Measurements from ENCODE around the gene MTRF1.
"Not testable (repeated sequence)": the region's sequence is repeated elsewhere in the genome, so short reads cannot be mapped to it uniquely, and the experiment has no call there.

Gene MTRF1

DNA sequence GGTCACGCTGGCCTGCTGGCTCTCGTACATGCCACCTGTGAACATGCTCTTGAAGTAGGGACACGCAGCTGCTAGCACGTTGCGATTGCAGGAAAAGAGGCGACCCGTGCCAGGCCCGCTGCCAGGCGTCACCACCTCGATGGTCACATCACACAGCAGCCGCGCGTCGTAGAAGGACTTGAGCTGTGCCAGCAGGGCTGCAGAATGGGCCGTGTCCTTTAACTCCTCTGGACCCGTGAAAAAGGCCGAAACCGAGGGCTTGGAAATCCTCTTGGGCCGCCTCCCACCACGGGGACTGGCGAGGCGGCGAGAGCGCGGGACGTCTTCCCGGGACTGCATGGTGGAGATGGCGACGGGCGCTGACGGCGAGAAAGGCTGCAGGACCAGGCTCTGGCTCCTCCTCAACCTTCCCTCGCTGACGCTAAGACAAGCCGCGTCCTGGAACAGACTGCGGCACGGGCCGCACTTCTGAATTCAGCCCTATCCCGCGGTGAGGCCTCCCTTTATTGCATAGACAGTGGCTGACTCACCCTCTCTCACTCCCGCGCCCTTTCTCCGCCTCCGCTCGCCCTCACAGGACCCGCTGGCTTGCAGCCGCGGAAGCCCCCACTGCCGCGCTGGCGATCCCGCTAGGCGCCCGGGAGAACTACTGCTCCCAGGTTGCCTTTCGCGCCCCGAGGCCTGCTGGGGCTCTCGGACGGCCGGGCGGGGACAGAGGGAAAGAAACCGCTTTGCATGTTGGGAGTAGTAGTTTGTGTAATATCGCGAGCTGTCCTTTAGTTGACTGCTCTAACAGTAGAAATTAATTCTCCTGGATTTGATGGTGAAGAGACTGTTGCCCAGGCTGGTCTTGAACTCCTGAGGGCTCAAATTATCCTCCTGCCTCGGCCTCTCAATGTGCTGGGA is 69.2 kb downstream of the MTRF1 start, which contains the start of gene KBTBD7:
Gene KBTBD7, minus strand, starts transcription at position 651 of the 906 bp plus-strand sequence. Its CDS starts 312 bp downstream, at position 339.
- Mint-ChIP-seq H3K36me3 (peaks cover 15 to 38% of the 10 kb centered on the region in 2 donors), H3K4me3 (peak within 1 kb of the TSS; percentile 93 to 96), H3K27ac (peak within 1 kb of the TSS; percentile 95), H3K4me1 (peaks cover 31 to 44% of the 10 kb centered on the region in 2 donors), H3K27me3 (no peaks in the 10 kb centered on the region), H3K9me3 (peaks cover 0 to 9% of the 10 kb centered on the region in 2 donors)
- peak; percentile 94 for DNase-seq
- peak; percentile 96 for ATAC-seq (replicated peaks)

DNA sequence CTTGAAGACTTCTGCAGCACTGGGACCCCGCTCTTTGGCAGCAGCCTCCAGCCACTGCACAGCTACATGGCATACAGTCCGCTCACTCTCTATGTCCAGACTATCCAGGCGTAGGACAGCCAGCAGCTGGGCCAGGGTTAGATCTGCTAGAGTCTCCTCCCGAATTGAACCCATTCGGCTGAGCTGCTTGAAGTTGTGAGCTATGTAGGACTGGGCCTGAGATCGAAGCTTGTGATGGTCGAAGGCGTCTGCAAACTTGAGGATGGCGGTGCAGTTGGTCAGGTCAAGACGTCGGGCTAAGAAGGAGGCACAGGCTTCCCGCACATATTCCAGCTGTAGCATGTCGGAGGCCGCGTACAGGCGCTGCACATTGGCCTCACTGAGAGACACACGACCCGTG is 69.9 kb downstream of the MTRF1 start:
- Mint-ChIP-seq H3K9me3 (peaks cover 0 to 6% of the 10 kb centered on the region in 2 donors), H3K4me1 (peaks cover 26 to 37% of the 10 kb centered on the region in 2 donors), H3K4me3 (peak overlapping the region; percentile 93 to 96), H3K36me3 (peaks cover 15 to 35% of the 10 kb centered on the region in 2 donors), H3K27ac (peak overlapping the region; percentile 79), H3K27me3 (no peaks in the 10 kb centered on the region)
- DNase-seq (no peak), ATAC-seq (replicated peaks) (no peak)

DNA sequence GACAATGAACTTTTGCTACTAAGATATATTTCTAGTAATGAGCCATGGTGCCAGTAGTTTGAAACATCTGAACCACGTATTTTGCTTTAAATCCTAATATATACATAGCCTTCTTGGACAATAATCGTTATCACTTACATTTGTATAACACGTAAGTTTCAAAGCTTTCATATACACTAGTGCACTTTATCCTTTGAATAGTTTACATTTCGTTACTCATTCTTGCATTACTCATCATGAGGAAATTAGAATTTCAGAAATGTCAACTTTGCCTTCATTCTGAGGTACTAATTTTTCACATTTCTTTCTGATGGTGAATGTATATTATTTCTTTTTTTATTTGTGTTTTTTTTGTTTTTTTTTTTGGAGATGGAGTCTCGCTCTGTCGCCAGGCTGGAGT is 74.8 kb downstream of the MTRF1 start:
- no peak for ATAC-seq (replicated peaks)
- no peak overlapping the region for H3K27ac Mint-ChIP-seq
- no peak for DNase-seq
- peaks cover 13 to 16% of the 10 kb centered on the region in 2 donors for H3K4me1 Mint-ChIP-seq
- no peak overlapping the region for H3K4me3 Mint-ChIP-seq
- H3K9me3 Mint-ChIP-seq, result peaks cover 0 to 4% of the 10 kb centered on the region in 2 donors
- H3K36me3 Mint-ChIP-seq, result peaks cover 15 to 31% of the 10 kb centered on the region in 2 donors
- no peaks in the 10 kb centered on the region for H3K27me3 Mint-ChIP-seq

DNA sequence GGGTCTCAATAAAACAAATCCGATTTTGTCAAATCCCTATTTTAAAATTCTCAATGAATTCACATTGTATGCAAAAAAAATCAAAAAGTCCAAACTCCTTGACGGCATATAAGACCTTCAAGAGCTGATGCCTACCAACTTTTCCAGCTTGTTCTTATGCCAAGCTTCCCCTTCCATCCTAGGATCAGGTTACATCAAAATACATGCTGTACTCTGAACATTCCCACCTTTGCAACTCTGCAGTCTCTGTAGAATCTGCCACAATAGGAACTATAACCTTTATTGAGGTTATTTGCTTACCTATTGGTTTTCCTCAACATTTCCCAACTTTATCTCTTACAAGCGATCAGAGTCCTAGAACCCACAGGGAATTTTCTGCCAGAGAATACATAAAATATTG is 76.9 kb downstream of the MTRF1 start:
- ATAC-seq (replicated peaks), result no peak
- H3K9me3 Mint-ChIP-seq, result no peaks in the 10 kb centered on the region
- no peak overlapping the region for H3K4me3 Mint-ChIP-seq
- peaks cover 8 to 17% of the 10 kb centered on the region in 2 donors for H3K36me3 Mint-ChIP-seq
- peaks cover 0 to 4% of the 10 kb centered on the region in 2 donors for H3K4me1 Mint-ChIP-seq
- no peak overlapping the region for H3K27ac Mint-ChIP-seq
- no peak for DNase-seq
- H3K27me3 Mint-ChIP-seq, result no peaks in the 10 kb centered on the region

DNA sequence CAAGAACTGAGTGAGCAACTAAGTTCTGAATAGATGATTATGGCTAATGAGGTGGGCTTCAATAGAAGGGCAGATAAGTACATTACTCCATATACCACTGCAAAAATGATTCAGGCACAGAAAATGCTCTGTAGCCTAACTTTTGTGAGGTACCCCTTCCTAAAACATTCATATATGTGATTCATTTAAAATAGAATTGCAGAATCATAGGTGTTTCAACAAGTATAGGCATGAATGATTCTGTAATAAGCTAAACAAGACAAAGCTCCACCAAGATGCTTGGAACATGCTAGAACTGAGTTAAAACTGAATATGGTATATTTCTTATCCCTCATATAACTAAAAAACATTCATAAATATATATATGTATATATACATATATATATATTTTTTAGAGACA is 81.1 kb downstream of the MTRF1 start:
- Mint-ChIP-seq H3K4me3 (no peak overlapping the region), H3K4me1 (no peaks in the 10 kb centered on the region), H3K36me3 (no peaks in the 10 kb centered on the region), H3K9me3 (no peaks in the 10 kb centered on the region), H3K27me3 (no peaks in the 10 kb centered on the region), H3K27ac (no peak overlapping the region)
- DNase-seq (no peak), ATAC-seq (replicated peaks) (no peak)

DNA sequence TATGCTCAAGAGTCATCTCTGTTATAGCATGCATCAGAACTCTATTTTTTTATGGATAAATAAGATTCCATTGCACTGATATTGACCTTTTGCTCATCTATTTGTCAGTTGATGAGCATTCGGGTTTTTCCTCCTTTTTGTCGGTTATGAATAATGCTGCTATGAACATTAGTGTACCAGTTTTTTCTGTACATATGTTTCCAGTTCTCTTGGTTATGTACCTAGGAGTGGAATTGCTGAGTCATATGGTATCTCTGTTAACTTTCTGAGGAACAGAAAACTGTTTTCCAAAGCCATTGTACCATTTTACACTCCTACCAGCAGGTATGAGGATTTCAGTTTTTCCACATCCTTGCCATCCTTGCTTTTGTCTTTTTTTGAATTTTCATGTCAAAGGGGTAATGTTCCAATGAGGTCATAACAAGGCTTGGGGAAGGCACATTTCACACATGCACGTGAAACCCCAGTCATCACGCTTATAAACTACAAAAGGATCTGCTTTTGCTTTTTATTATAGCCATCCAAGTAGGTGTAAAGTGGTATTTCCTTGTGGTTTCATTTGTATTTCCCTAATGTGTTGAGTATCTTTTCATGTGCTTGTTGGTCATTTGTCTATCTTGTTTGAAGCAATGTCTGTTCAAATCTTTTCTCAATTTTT is 83.7 kb downstream of the MTRF1 start:
- peak; percentile 25 to 69 for ATAC-seq (replicated peaks)
- H3K36me3 Mint-ChIP-seq, result peaks cover 0 to 5% of the 10 kb centered on the region in 2 donors
- H3K27me3 Mint-ChIP-seq, result no peaks in the 10 kb centered on the region
- H3K4me3 Mint-ChIP-seq, result no peak overlapping the region
- H3K4me1 Mint-ChIP-seq, result no peaks in the 10 kb centered on the region
- peaks cover 6 to 9% of the 10 kb centered on the region in 2 donors for H3K9me3 Mint-ChIP-seq
- H3K27ac Mint-ChIP-seq, result peak overlapping the region; percentile 2
- no peak for DNase-seq

DNA sequence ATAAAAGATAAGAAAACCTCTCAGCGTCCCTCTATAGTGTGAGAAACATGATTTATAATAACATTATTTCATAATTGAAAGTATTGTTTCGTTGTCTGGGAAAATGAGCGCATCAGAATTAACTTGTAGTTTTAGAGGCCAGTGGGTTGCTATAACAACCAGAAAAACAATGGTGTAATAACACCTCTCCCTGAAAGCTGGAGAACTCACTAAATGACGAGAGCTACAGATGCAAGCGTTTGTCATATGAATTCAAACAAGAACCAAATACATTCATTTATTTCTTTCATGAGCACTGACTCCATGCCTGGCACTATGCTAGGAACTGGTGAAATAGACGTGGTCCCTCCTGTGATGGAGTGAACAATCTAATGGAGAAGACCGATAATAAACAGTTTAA is 85.3 kb downstream of the MTRF1 start:
- Mint-ChIP-seq H3K4me1 (no peaks in the 10 kb centered on the region), H3K27me3 (no peaks in the 10 kb centered on the region), H3K9me3 (peaks cover 6 to 11% of the 10 kb centered on the region in 2 donors), H3K36me3 (peaks cover 0 to 6% of the 10 kb centered on the region in 2 donors), H3K4me3 (no peak overlapping the region), H3K27ac (no peak overlapping the region)
- ATAC-seq (replicated peaks), result no peak
- no peak for DNase-seq

DNA sequence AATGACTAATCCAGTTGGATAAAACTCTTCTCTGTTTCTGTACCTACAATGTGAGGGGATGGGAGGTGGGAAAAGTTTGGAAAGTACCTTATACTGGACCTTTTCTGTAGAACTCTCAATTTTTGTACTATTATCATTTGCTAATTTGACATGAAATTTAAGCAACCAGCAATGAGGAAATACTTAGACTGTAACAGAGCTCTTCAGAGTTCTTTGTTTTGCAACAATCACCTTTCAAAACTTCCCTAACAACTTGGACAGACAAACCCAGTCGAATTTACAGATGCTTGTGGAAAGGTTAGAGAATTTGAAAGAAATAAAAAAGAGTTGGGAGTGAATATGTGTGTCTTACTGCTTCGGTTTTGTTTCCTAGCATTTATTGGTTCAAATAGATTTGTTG is 85.8 kb downstream of the MTRF1 start:
- ATAC-seq (replicated peaks), result no peak
- Mint-ChIP-seq H3K36me3 (peaks cover 3 to 11% of the 10 kb centered on the region in 2 donors), H3K9me3 (peaks cover 10 to 14% of the 10 kb centered on the region in 2 donors), H3K4me3 (no peak overlapping the region), H3K27me3 (no peaks in the 10 kb centered on the region), H3K27ac (no peak overlapping the region), H3K4me1 (no peaks in the 10 kb centered on the region)
- no peak for DNase-seq

DNA sequence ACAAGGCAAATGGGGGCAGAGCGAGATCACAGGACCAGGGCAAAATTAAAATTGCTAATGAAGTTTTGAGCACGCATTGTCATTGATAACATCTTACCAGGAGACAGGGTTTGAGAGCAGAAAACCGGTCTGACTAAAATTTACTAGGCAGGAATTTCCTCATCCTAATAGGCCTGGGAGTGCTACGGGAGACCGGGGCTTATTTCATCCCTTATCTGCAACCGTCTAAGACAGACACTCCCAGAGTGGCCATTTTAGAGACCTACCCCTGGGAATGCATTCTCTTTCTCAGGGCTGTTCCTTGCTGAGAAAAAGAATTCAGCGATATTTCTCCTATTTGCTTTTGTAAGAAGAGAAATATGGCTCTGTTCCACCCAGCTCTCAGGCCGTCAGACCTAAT is 87.8 kb downstream of the MTRF1 start:
- not testable (repeated sequence) for H3K27ac Mint-ChIP-seq; ATAC-seq (replicated peaks); DNase-seq; H3K4me1 Mint-ChIP-seq; H3K27me3 Mint-ChIP-seq; H3K4me3 Mint-ChIP-seq
- Mint-ChIP-seq H3K36me3 (peaks cover 6 to 12% of the 10 kb centered on the region in 2 donors), H3K9me3 (peaks cover 11 to 15% of the 10 kb centered on the region in 2 donors)
